NCI-H524 (cell line): Measurements from ENCODE around the gene TEX12.
"Not testable (repeated sequence)": the region's sequence is repeated elsewhere in the genome, so short reads cannot be mapped to it uniquely, and the experiment has no call there.

Experiments
- DNase-seq, 2 experiments: peaks; one replicate each; lab custom pipeline; 2025; lab: John Stamatoyannopoulos, UW

Gene TEX12

GRCh38 chr11:112163875-112164685 is 3.1 kb upstream of the TEX12 start, which contains the start of gene IL18:
Gene IL18, minus strand, starts transcription at chr11:112164094. Its CDS starts 9,041 bp downstream, at chr11:112155053.
- no peak for DNase-seq

GRCh38 chr11:112165049-112165448 is 2.1 kb upstream of the TEX12 start:
- no peak for DNase-seq

DNA sequence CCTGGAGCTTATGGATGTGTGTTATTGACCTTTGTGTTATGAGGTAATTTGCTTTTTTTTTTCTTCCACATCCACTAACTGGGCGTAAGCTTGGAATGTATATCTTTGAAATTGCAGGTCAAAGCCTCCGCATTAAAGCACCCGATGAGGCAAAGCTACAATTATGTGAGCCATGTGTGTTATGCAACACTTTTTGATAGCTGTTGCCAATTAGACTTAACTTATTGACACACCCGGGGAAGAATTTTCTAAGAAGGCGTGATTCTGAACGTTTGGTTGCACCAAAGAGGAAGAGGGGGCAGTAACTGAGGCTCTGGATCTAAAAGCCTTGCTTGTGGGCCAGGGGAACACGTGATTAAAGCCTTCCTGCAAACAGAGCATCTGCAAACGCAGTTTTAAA is 610 bp upstream of the TEX12 start:
- DNase-seq, result no peak

- no peak for DNase-seq
Observed at GRCh38 chr11:112172362-112172994, 5.3 kb downstream of the TEX12 start.

DNA sequence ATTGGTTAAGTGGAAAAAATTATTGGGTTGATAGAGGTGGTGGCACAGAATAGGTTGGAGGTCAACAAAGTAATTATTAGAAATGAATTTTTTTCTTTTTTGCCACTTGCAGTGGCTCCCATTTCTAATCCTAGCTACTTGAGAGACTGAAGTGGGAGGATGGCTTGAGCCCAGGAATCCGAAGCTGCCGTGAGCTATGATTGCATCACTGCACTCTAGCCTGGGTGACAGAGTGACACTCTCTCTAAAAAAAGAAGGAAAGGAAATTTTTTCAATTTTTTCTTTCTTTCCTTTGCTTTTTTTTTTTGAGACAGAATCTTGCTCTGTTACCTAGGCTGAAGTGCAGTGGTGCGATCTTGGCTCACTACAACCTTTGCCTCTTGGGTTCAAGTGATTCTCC is 6.0 kb downstream of the TEX12 start:
- peak; percentile 14 to 45 for DNase-seq

- peak in 1 of 2 experiments; percentile 46 for DNase-seq
Observed at GRCh38 chr11:112174789-112175598, 7.8 kb downstream of the TEX12 start, which contains the start of gene BCO2. Gene BCO2, plus strand, starts transcription at chr11:112175512. Its CDS starts 90 bp downstream, at chr11:112175602.

DNA sequence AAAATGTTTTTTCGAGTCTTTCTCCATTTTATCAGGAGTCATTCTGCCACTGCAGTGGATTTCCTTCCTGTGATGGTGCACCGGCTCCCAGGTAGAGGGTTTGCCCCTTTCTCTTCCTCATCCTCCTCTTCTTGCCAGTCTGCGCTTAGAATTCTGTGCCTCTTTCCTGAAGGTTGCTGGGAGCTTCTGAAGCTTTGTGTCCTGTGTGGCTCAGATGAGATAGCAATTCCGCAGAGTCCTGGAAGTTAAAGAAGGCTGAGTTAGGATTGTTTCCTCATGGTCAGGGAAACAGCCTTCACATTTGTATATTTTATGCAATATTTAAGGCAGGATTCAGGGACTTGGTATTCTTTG is 8.4 kb downstream of the TEX12 start:
- DNase-seq, result no peak

DNA sequence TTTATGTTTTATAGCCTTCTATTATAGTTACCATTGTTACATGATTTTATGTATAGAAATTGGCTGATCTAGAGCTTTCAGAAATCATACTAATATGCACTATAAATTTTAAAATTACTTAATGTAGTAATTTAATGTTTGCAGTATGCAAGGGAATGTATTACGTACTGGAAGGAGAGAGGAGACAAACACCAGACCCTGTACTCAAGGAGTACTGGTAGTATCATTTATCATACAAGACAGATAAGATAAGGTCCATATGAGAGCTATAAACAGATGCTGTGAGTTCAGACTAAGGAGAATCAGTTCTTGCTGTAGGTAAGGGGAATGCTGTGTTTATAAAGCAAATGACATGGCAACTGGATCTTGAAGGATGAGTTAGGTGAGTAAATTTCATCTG is 8.9 kb downstream of the TEX12 start:
- DNase-seq, result no peak

DNA sequence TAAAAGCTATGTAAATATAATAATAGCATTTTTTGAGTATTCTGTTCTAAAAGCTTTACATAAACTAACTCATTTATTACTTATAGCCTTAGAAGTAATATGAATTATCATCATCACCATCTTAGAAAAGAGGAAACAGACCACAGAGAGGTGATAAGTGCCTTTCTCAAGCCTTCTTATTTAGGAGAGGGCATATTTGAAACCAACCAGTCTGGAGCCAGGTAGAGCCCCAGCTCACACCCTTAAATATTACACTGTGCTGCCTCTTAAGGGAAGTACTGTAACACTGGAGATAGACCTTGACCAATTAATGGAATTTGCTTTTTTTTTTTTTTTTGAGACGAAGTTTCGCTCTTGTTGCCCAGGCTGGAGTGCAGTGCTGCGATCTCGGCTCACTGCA is 10.4 kb downstream of the TEX12 start:
- DNase-seq, result no peak

GRCh38 chr11:112178428-112178827 is 11.3 kb downstream of the TEX12 start:
- DNase-seq, result no peak

- no peak for DNase-seq
Observed at GRCh38 chr11:112178936-112179335, 11.8 kb downstream of the TEX12 start.

DNA sequence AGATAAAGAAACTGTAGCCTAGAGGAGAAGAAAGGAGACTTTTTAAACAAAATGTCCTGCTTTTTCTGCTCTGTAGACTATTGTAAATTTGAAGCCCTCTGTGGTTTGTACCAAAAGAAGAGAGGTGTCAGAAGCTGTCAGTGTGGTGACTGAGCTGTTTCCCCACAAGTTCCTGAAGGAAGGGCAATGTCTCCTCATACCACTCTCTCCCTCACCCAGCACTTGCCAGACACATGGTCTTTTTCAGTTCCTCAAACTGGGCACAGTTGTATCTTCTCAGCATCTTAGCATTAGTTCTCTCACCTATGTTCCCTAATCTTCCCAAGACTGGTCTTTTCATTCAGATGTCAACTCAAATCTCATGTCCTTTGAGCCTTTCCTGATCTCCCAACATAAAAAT is 12.4 kb downstream of the TEX12 start:
- DNase-seq, result no peak

- DNase-seq, result no peak
Observed at GRCh38 chr11:112182867-112183266, 15.7 kb downstream of the TEX12 start.

DNA sequence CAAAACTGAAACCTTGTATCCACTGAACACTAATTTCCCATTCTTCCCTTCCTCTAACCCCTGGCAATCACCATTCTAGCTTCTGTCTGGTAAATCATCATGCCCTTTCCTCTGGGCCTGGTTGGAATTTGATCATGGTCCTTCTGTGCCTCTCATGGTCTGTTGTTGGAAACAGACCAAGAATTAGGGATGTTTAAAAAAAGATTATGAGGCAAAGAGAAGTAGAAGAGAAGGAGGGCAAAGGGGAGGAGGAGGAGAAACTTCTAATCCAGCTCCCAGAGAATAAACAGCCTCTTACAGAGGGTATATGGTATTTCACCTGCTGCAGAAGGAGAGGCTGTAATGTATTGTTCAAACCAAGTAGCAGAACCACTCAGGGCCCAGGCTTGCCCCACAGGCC is 18.7 kb downstream of the TEX12 start:
- peak in 1 of 2 experiments; percentile 0 for DNase-seq

DNA sequence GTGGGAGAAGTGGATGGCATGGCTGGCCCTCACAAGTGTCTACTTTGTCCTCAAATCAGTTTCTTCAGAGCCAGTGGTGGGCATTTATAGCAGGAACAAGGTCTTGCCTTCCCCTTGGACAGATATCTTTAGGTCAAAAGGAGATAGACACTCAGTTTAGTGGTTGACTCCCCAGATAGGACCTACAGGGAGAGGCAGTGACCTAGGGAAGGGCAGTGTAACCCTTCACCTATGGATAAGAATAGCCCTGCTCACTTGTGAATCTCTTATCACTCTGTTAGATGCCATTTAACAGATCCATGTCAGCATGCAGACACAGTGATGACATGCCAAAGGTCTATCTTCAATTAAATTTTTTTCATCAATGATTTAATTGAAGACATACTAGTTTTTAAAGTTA is 19.1 kb downstream of the TEX12 start:
- no peak for DNase-seq

- not testable (repeated sequence) for DNase-seq
Observed at GRCh38 chr11:112195113-112195512, 27.9 kb downstream of the TEX12 start.

- DNase-seq, result no peak
Observed at GRCh38 chr11:112195951-112196351, 28.8 kb downstream of the TEX12 start.

DNA sequence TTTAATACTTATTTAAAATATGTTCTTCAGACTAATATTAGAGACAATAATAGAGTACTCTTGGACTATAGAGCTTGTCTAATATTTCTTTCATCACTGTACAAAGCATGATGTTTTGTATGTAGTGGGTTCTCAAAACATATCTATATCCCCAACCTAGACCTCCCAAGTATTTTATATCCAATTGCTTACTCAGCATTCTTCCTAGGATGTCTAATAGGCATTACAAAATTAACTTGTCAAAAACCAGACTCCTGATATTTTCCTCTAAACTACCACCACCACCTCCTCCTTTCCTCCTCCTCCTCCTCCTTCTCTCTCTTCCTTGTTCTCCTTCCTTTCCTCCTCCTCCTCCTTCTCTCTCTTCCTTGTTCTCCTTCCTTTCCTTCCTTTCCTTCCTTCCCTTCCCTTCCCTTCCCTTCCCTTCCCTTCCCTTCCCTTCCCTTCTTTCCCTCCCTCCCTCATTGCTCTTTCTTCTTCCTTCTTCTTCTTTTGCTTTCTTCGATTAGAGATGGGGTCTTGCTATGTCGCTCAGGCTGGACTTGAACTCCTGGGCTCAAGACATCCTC is 29.4 kb downstream of the TEX12 start:
- no peak for DNase-seq

DNA sequence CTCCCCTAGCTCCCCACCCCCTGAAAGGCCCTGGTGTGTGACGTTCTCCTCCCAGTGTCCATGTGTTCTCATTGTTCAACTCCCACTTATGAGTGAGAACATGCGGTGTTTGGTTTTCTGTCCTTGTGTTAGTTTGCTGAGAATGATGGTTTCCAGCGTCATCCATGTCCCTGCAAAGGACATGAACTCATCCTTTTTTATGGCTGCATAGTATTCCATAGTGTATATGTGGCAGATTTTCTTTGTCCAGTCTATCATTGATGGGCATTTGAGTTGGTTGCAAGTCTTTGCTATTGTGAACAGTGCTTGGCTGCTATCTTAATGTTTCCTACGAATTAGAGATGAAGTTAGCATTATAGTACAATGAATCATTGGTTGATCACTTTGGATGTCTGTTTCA is 31.9 kb downstream of the TEX12 start:
- DNase-seq, result not testable (repeated sequence)

DNA sequence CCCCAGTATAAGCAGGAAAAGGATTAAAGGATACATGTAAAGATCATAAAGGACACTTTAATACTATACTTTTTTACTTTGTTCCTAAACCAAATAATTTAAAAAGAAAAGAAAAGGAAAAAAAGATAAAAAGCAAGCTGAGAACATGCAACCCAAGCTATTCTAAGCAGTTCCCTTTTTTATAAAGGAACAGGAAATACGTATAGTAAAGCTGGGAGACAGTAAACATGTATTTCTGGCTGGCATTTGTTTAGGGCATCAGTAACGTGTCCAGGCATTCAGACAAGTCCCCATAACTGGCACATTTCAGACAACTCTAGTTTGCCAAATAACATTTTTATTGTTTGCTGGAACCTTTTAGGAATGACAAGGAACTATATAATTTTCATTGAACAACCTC is 33.1 kb downstream of the TEX12 start:
- DNase-seq, result no peak

DNA sequence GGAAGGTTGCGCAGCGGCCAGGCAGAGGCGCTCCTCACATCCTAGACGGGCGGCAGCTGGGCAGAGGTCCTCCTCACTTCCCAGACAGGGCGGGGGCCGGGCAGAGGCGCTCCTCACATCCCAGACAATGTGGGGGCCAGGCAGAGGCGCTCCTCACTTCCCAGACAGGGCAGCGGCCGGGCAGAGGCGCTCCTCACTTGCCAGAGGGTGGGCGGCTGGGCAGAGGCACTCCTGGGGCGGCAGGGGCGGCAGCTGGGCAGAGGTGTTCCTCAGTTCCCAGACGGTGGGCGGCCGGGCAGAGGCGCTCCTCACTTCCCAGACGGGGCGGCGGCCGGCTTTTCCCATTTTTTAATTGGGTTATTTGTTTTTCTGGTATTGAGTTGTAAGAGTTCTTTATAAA is 38.9 kb downstream of the TEX12 start:
- no peak for DNase-seq

- no peak for DNase-seq
Observed at GRCh38 chr11:112210890-112211289, 43.7 kb downstream of the TEX12 start.
